NCI-H2029 treated with DMSO at 0.1 percent for 48 hours (cell line): Measurements from ENCODE around the gene CRLF2.
"Not testable (repeated sequence)": the region's sequence is repeated elsewhere in the genome, so short reads cannot be mapped to it uniquely, and the experiment has no call there.

Experiments
- DNase-seq: peaks from one replicate; lab custom pipeline; 2025; lab: John Stamatoyannopoulos, UW

The CRLF2 gene

GRCh38 chrX:1213971-1214370 is 1.5 kb upstream of the CRLF2 start:
- DNase-seq: no peak

DNA sequence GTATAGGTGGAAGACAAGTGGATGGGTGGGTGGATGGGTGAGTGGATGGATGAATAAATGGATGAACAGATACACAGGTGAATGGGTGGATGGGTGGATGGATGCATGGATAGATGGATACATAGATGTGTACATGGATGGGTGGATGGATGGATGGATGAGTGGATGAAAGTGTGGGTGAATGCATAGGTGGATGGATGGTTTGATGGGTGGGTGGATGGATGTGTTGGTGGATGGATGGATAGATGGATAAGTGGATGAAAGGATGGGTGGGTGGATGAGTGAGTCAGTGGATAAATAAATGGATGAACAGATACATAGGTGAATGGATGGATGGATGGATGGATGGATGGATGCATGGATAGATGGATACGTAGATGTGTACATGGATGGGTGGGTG is 1.6 kb downstream of the CRLF2 start:
- no peak for DNase-seq

- DNase-seq: no peak
These were observed 4.9 kb downstream of the CRLF2 start for GRCh38 chrX:1207496-1208025.

DNA sequence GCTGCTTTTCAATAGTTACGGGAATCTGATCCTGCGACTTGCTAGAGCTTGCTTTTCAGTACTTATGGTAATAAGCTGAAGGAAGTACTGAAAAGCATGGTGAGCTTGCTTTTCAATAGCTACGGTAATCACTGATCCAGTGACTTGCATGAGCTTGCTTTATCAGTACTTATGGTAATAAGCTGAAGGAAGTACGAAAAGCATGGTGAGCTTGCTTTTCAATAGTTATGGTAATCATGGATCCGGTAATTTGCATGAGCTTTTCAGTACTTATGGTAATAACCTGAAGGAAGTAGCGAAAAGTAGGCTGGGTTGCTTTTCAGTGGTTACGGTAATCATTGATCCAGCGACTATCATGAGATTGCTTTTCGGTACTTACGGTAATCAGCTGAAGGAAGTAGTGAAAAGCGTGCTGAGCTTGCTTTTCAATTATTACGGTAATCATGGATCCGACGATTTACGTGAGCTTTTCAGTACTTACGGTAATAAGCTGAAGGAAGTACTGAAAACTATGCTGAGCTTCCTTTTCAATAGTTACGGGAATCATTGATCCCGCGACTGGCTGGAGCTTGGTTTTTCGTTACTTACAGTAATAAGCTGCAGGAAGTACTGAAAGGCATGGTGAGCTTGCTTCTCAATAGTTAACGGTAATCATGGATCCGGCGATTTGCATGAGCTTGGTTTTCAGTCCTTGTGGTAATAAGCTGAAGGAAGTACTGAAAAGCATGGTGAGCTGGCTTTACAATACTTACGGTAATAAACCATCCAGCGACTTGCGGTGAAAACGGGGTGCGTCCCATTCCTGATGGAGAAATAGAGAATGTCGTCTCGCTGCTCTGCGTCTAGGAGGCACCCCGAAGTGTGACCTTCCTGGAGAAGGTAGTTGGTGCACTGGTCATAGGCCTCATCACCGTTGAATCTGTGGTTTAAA is 6.5 kb downstream of the CRLF2 start:
- no peak for DNase-seq

- no peak for DNase-seq
These were observed 10.2 kb downstream of the CRLF2 start for GRCh38 chrX:1202251-1202650.

- DNase-seq: no peak
These were observed 16.0 kb downstream of the CRLF2 start for GRCh38 chrX:1196436-1196835.

GRCh38 chrX:1192196-1192595 is 20.3 kb downstream of the CRLF2 start:
- not testable (repeated sequence) for DNase-seq

DNA sequence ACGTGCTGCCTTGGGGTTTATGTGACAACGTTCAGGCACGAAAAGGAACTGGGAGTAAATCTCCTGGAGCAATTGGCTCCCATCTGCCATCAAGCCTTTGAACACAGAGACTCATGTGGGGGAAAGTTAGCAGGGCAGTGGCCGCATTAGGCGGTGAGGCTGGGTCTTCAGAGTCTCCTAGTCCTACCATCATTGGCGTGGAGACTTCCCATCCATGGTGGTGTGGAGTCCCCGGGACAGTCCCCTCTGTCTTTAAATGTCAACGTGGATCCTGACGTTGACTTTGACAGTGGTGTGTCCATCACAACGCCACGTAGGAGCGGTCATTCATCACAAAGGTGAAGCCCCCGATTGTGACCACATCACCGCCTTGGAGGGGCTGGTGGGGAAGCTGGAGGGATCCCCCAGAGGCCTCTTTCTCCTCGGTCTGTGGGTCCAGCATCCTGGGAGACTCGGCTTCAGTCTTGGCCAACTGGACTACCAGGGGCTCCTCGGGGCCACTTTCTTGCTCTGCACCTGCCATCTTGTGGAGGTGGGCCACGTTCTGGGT is 21.8 kb downstream of the CRLF2 start:
- no peak for DNase-seq

- DNase-seq: no peak
These were observed 26.9 kb downstream of the CRLF2 start for GRCh38 chrX:1185561-1185960.

DNA sequence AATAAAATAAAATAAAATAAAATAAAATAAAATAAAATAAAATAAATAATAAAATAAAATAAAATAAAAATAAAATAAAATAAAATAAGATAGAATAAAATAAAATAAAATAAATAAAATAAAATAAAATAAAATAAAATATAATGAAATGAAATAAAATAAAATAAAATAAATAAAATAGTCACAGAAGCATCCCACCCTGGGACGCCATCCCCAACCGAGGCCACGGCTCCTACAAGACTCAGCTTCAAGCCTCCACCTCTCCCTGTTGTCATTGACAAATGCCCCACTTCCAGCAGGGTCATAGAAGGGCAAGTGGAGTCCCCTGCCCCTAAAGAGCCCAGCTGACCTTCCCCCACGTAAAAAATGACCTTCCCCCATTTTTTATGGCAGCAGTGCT is 30.2 kb downstream of the CRLF2 start:
- DNase-seq: no peak

DNA sequence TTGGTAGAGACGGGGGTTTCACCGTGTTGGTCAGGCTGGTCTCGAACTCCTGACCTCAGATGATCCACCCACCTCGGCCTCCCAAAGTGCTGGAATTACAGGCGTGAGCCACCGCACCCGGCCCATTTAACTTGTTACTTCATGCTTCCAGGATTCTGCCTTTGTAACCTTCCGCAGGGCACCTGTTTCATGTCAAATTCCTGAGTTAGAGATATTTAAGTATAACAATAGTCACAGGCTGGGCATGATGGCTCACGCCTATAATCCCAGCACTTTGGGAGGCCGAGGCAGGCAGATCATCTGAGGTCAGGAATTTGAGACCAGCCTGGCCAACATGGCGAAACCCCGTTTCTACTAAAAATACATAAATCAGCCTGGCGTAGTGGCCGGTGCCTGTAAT is 30.8 kb downstream of the CRLF2 start:
- not testable (repeated sequence) for DNase-seq

DNA sequence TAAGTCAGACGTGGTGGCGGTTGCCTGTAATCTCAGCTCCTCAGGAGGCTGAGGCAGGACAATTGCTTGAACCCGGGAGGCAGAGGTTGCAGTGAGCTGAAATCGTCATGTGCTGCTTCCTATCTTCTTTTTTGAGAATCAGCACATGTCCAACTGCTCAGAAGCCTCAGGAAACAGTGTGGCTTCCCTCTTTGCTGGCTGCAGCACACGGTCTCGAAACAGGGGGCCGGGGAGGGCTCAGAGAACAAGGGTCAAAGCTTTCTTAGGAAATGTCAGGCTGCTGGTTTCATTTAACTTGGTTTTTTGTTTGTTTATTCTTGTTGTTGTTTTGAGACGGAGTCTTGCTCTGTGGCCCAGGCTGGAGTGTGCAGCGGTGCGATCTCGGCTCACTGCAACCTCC is 31.3 kb downstream of the CRLF2 start:
- DNase-seq: no peak

- no peak for DNase-seq
These were observed 33.8 kb downstream of the CRLF2 start for GRCh38 chrX:1178580-1179057.

DNA sequence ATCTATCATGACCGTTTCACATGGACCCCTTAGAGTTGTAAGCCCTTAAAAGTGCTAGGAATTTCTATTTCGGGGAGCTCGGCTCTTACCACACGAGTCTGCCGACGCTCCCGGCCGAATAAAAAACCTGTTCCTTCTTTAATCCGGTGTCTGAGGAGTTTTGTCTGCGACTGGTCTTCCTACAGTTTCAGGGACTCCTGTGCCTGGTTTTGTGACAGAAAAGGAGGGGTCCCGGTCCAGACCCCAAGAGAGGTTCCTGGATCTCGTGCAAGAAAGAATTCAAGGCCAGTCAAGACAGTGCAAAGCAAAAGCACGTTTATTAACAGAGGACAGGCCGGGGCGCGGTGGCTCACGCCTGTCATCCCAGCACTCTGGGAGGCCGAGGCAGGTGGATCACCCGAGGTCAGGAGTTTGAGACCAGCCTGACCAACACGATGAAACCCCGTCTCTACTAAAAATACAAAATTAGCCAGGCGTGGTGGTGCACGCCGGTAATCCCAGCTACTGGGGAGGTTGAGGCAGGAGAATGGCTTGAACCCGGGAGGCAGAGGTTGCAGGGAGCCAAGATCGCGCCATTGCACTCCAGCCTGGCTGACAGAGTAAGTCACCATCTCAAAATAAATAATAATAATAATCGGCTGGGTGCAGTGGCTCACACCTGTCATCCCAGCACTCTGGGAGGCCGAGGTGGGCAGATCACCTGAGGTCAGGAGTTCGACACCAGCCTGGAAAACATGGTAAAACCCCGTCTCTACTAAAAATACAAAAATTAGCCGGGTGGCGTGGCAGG is 35.7 kb downstream of the CRLF2 start:
- DNase-seq: not testable (repeated sequence)

GRCh38 chrX:1174609-1175545 is 37.6 kb downstream of the CRLF2 start:
- DNase-seq: not testable (repeated sequence)

DNA sequence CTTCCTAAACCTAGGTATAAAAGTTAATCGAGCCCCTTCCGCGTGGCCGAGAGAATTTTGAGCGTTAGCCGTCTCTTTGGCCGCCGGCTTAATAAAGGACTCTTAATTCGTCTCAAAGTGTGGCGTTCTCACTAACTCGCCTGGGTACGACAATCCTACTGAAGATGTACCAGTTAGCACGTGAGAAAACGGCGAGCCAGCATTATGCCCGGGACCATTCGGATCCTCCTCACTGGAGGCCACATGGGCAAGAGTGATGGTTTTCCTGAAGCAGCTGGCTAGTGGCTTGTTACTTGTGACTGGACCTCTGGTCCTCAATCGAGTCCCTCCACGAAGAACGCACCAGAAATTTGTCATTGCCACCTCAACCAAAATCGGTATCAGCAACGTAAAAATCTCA is 39.0 kb downstream of the CRLF2 start:
- DNase-seq: not testable (repeated sequence)

GRCh38 chrX:1172496-1172895 is 40.0 kb downstream of the CRLF2 start:
- no peak for DNase-seq

DNA sequence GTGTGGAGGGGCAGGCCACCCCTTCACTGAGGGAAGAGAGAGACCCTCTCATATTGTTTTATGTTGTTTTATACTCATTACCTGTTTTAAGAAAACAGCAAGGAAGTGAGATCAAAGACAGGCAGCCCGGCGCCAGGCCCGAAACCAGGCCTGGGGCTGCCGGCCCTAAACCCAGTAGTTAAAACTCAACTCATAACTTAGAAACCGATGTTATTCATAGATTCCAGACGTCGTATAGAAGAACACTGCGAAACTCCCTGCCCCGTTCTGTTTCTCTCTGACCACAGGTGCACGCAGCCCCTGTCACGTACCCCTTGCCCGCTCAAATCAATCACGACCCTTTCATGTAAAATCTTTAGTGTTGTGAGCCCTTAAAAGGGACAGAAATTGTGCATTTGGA is 40.5 kb downstream of the CRLF2 start:
- not testable (repeated sequence) for DNase-seq

DNA sequence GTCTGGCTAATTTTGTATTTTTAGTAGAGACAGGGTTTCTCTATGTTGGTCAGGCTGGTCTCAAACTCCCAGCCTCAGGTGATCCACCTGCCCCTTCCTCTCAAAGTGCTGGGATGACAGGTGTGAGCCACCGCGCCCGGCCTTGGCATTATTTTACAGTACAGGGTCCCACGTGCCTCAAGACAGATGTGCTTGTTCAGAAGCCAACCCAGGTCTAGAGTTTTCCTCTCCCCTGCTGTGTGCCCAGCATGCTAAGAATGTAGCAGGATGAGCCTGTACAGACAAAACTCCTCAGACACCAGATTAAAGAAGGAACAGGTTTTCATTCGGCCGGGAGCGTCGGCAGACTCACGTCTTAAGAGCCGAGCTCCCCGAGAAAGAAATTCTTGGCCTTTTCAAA is 42.2 kb downstream of the CRLF2 start:
- DNase-seq: no peak

GRCh38 chrX:1169189-1169588 is 43.3 kb downstream of the CRLF2 start:
- no peak for DNase-seq

DNA sequence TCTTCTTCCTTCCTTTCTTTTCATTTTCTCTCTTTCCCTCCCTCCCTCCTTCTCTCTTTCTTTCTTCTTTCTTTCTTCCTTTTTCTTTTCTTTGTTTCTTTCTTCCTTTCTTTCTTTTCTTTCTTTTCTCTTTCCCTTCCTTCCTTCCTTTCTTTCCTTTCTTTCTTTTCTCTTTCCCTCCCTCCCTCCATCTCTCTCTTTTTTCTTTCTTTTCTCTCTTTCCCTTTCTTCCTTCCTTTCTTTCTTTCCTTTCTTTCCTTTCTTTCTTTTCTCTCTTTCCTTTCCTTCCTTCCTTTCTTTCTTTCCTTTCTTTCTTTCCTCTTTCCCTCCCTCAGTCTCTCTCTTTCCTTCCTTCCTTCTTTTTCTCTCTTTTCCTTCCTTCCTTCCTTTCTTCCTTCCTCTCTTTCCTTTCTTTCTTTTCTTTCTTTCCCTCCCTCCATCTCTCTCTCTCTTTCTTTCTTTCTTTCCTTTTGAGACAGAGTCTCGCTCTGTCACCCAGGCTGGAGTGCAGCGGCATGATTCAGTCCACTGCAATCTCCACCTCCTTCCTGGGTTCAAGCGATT is 44.4 kb downstream of the CRLF2 start:
- no peak for DNase-seq
